Heart right ventricle (tissue), 16 donors: Measurements from ENCODE around the gene FCGBP. TPM values are rescaled to one million over a fixed set of nuclear protein-coding genes. Genes with fewer than 3 reads are reported as not detected.

Source experiments
- ATAC-seq, 8 donors: fragments of 200-7000 bp; cut with Tn5 transposase; one replicate each; pipeline ENCODE4 v1.9.1; 2020; ENCODE audit warnings: mild to moderate bottlenecking in 8 of 8, moderate library complexity in 8 of 8, moderate number of reproducible peaks in 1 of 8
- DNase-seq, 2 donors: peaks; one replicate each; pipeline ENCODE4 v3.0.0-alpha.2; 2020
- H3K27ac ChIP-seq, 10 donors: fragments of 200-600 bp; sonication (generic) in 2 of 10; one replicate each; pipeline versions ENCODE4 v1.5.0 to v1.8.0; 2020 to 2022; ENCODE audit warnings: mild to moderate bottlenecking in 3 of 10
- H3K27me3 ChIP-seq, 7 donors: fragments of 200-600 bp; one replicate each; pipeline ENCODE4 v1.8.0; 2021 to 2022; ENCODE audit warnings: mild to moderate bottlenecking in 2 of 7
- H3K36me3 ChIP-seq, 9 donors: fragments of 200-600 bp; sonication (generic) in 1 of 9; one replicate each; pipeline versions ENCODE4 v1.5.0 to v1.8.0; 2020 to 2022; ENCODE audit warnings: mild to moderate bottlenecking in 2 of 9
- H3K4me1 ChIP-seq, 9 donors: fragments of 200-600 bp; sonication (generic) in 1 of 9; one replicate each; pipeline versions ENCODE4 v1.5.0 to v1.8.0; 2020 to 2022; ENCODE audit warnings: mild to moderate bottlenecking in 4 of 9
- H3K4me3 ChIP-seq, 10 donors: fragments of 200-600 bp; sonication (generic) in 2 of 10; one replicate each; pipeline versions ENCODE4 v1.5.0 to v1.8.0; 2020 to 2022; ENCODE audit warnings: mild to moderate bottlenecking in 7 of 10, moderate library complexity in 2 of 10
- H3K9me3 ChIP-seq, 11 donors: fragments of 200-600 bp in 10 of 11; sonication (generic) in 2 of 11; one replicate each; pipeline versions ENCODE4 v1.5.0 to v1.8.0; 2013 to 2022; ENCODE audit warnings: mild to moderate bottlenecking in 2 of 11, control low read depth in 1 of 11, moderate library complexity in 1 of 11
- WGBS, 2 donors: extraction: QIAGEN DNeasy Blood & Tissue Kit; methylation state at CpG; one replicate each; pipeline ENCODE4 v1.1.7; 2013; ENCODE audit warnings: inconsistent platforms in 1 of 2; 5-methylcytosine and 5-hydroxymethylcytosine counted together
- intact Hi-C, 10 donors: fragments of 100-400 bp; cut with DNase I; formaldehyde crosslinking; loops; one replicate each; pipeline versions ENCODE4 v1.11.1 to v1.14.2; 2022
- long read RNA-seq, 3 donors: library from polyadenylated mRNA; unstranded; transcript quantifications; one replicate each; pipeline ENCODE4 v2.0.0, GENCODE V29; 2020 to 2021
- polyA plus RNA-seq, 2 donors: library from polyadenylated mRNA; stranded (reverse); fragments of 200-250 nt; gene quantifications; one replicate each; pipeline ENCODE4 v1.2.3, GENCODE V29; 2013
- total RNA-seq, 10 donors: library from RNA; stranded (reverse); fragmentation: NEBNext Ultra II Directional in 3 of 10; extraction: Animal tissue kit (Norgen Biotek cat#: 25700) in 3 of 10; gene quantifications; one replicate each; pipeline versions ENCODE4 v1.2.1 to v1.2.4, GENCODE V29; 2021 to 2023
- TF ChIP-seq, protein P1 (sequence below), 9 donors: fragments of 200-600 bp; sonication (generic) in 2 of 9; IDR thresholded peaks; one replicate each; pipeline versions ENCODE4 v1.5.0 to v1.8.0; 2021 to 2022; ENCODE audit warnings: antibody characterized with exemption in 9 of 9, mild to moderate bottlenecking in 5 of 9, moderate library complexity in 1 of 9
- donor health status: Arrhythmogenic right ventricular cardiomyopathy.
- donor health status: ischemic (EF 13 %, LVEDD 7.1; RV severe dilation, severe dysfunction).
- donor health status: healthy with polysubstance abuse.
- donor health status: DM: no; HTN: yes; CAD: no.
- donor health status: DM: no; HTN: no; CAD: no.
- donor health status: ischemic (EF 25% LVEDD 6.9; RV normal size, moderate dysfunction).
- donor health status: ischemic (EF 25% LVEDD 5.7; RV mildly dilated, moderate dysfunction).
- donor health status: healthy.
- donor health status: DM: yes; HTN: yes; CAD: no.
- donor health status: Ischemic cardiomyopathy.
- donor health status: ischemic (EF 35%, LVEDD 5.7; RV mildly dilated, moderate dysfunction).
- donor health status: nonischemic (EF 11% LVEDD 7.7; RV severe dilation, severe dysfunction).
- donor health status: DM: yes; HTN: yes; CAD: no.
- donor health status: PGD.
- donor health status: ischemic (EF 29% LVEDD 5.4; RV normal size, mild dysfunction).
- donor health status: nonischemic (EF 23%, LVEDD 6.1; RV moderate dilation, normal function).

Gene FCGBP
- 10 to 100 TPM in 2 of 10 donors, 1 to 10 TPM in 4, under 1 TPM in 4; 0.30 to 42.3 (median 1.9) TPM for total RNA-seq
- 1 to 10 TPM in 1 of 2 donors, under 1 TPM in 1; 0.74 to 1.2 TPM for polyA plus RNA-seq
- long read RNA-seq, donor 1, partial matches to known transcripts = 13 of 13 reads
- long read RNA-seq, donor 1, other reads (novel, unspliced or antisense) = 0 of 13 reads
- long read RNA-seq, donor 2 = 0 reads
- long read RNA-seq, donor 3 = 0 reads

DNA sequence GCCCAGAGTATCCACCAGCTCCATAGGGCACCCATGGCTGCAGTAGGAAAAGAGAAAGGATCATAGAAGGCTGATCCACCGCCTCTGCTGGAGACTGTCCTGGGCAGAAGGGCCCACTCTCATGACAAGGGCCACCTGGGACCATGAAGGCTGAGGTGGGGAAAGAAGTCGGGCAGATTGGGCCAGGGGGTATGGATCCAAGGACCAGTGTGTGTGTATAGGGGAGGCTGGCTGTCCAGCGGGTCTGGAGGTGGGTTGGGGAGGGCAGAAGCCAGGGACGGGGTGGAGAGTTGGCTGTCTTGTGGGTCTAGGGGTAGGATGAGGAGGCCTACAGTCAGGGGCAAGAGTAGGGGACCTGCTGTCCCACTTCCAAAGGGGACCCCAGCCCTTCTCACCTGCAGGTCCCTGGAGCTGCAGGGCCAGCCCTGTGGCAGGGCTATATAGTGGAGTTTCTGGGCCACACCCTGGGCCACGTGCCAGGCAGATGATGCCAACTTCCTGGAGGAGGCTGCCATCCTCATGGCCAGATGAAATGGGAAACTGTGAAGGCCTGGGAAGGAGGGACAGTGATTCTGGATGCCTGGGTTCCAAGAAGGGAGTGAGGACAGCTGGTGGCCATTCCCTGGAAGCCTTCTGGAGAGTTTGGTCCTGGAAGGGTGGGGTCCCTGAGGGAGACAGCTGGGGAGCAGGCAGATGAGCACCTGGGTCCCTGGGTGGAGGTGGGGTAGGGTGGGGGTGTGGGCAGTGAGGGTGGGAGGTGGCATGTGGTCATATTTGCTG, at the start of gene FCGBP:
TSS of gene FCGBP (minus strand) at position 51 of the 780 bp plus-strand sequence.
- Histone ChIP-seq H3K36me3 (no peaks in the 10 kb centered on the region), H3K4me1 (peaks cover 0 to 29% (median 0%) of the 10 kb centered on the region in 9 donors), H3K4me3 (no peak within 1 kb of the TSS), H3K27ac (no peak within 1 kb of the TSS), H3K9me3 (peaks cover 0 to 12% (median 4%) of the 10 kb centered on the region in 11 donors), H3K27me3 (peaks cover 0 to 84% (median 9%) of the 10 kb centered on the region in 7 donors)
- DNase-seq (no peak), ATAC-seq (no peak)
- 76 to 86% methylated on average over 5 of the region's 5 CpGs for WGBS, 2 donors
- intact Hi-C loops = no loop called here
- TF ChIP-seq, protein P1, sequence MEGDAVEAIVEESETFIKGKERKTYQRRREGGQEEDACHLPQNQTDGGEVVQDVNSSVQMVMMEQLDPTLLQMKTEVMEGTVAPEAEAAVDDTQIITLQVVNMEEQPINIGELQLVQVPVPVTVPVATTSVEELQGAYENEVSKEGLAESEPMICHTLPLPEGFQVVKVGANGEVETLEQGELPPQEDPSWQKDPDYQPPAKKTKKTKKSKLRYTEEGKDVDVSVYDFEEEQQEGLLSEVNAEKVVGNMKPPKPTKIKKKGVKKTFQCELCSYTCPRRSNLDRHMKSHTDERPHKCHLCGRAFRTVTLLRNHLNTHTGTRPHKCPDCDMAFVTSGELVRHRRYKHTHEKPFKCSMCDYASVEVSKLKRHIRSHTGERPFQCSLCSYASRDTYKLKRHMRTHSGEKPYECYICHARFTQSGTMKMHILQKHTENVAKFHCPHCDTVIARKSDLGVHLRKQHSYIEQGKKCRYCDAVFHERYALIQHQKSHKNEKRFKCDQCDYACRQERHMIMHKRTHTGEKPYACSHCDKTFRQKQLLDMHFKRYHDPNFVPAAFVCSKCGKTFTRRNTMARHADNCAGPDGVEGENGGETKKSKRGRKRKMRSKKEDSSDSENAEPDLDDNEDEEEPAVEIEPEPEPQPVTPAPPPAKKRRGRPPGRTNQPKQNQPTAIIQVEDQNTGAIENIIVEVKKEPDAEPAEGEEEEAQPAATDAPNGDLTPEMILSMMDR (IDR thresholded peaks at IDR 0.05) = no peak

DNA sequence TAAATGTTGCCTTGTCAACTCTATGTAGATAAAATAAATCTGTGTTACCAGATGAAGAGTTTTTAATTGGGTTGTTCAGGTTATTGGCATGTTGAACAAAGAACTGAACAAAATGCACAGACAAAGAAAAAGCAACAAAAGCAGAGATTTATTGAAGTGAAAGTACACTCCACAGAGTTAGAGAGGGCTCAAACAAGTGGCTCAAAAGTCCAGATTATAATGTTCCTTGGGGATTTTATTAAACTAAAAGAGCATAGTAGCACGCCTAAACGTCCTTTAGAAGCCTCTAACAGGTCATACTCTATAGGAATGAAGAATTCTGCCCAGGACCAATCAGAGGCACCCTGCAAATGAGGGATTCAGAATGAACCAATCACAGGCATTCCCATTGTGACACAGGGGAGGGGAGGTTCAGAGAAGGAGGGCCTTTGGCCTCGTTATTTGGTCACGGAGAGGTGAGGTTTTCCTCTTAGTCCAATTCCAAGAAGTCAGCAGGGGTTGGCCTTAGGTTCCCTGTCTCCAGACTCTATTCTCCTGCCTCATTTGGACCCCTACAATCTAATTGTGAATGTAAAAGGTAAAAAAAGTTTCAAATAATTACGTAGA, 49.4 kb upstream of the FCGBP start:
- DNase-seq (no peak), ATAC-seq (no peak)
- peaks cover 0 to 11% (median 5%) of the 10 kb centered on the region in 9 donors for H3K4me1 ChIP-seq
- TF ChIP-seq, protein P1 (IDR thresholded peaks at IDR 0.05) = no peak
- no peak overlapping the region for H3K27ac ChIP-seq
- intact Hi-C loops = no loop called here
- peaks cover 0 to 56% (median 27%) of the 10 kb centered on the region in 9 donors for H3K36me3 ChIP-seq
- no peak overlapping the region for H3K4me3 ChIP-seq
- no peaks in the 10 kb centered on the region for H3K27me3 ChIP-seq
- peaks cover 0 to 55% (median 19%) of the 10 kb centered on the region in 11 donors for H3K9me3 ChIP-seq
- 88 to 95% methylated on average over 5 of the region's 5 CpGs for WGBS, 2 donors

DNA sequence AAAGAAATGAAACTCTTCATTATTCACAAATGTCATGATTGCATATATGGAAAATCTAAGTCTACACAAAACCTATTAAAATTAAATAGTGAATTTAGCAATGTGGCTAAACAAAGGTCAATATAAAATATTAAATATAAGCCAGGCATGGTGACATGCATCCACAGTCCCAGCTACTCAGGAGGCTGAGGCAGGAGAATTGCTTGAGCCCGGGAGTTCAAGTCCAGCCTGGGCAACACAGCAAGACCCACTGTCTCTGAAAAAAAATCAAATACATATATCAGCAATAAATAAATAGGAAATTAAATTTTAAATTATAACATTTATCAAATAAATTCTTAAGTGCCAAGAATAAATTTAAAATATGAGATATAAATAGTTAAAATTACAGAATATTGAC, 48.4 kb upstream of the FCGBP start:
- H3K4me3 ChIP-seq = no peak overlapping the region
- intact Hi-C loops = no loop called here
- TF ChIP-seq, protein P1 (IDR thresholded peaks at IDR 0.05) = no peak
- no peak overlapping the region for H3K27ac ChIP-seq
- peaks cover 0 to 49% (median 19%) of the 10 kb centered on the region in 11 donors for H3K9me3 ChIP-seq
- H3K4me1 ChIP-seq = peaks cover 0 to 11% (median 5%) of the 10 kb centered on the region in 9 donors
- DNase-seq (no peak), ATAC-seq (no peak)
- H3K27me3 ChIP-seq = no peaks in the 10 kb centered on the region
- H3K36me3 ChIP-seq = peaks cover 0 to 65% (median 35%) of the 10 kb centered on the region in 9 donors
- 97 to 100% methylated on average over 1 of the region's 1 CpG for WGBS, 2 donors

DNA sequence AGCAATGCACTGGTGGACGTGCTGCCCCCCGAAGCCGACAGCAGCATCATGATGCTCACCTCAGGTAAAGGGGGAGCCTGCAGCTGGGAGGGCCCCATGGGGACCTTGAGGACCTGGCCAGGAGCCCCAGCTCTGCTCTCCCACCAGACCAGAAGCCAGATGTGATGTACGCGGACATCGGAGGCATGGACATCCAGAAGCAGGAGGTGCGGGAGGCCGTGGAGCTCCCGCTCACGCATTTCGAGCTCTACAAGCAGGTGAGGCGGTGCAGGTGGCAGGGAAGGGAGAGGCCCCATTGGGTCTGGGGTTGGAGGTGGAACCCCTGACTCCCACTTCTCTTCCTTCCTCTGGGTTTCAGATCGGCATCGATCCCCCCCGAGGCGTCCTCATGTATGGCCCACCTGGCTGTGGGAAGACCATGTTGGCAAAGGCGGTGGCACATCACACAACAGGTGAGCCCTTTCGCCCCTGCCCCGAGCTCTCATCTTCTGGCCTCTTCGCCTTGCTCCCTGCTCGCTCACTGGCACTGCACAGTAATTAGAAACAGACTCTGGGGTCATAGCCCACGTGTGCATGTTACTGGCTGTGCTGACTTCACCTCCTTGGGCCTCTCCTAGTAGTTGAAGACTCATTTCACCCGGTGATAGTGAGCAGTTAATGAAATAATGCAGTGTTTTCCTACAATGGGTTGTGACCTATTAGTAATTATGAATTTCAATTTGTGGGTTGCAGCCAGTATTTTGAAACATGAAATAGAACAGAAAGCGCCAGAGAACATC, 40.1 kb upstream of the FCGBP start:
- 93 to 95% methylated on average over 24 of the region's 24 CpGs for WGBS, 2 donors
- ATAC-seq (no peak), DNase-seq (no peak)
- intact Hi-C loops = loop anchor here in 3 of 10 donors (5.0 kb wide), 2 partner anchors 127 to 182 kb away; partner anchors contain the start of gene FBL (in 1 of the 3)
- Histone ChIP-seq H3K27me3 (no peaks in the 10 kb centered on the region), H3K27ac (no peak overlapping the region), H3K36me3 (peaks cover 0 to 76% (median 45%) of the 10 kb centered on the region in 9 donors), H3K4me3 (no peak overlapping the region), H3K9me3 (no peaks in the 10 kb centered on the region), H3K4me1 (peaks cover 8 to 30% (median 16%) of the 10 kb centered on the region in 9 donors)
- TF ChIP-seq, protein P1 (IDR thresholded peaks at IDR 0.05) = no peak
